ENCODE results near the gene PGA3.
"Not testable (repeated sequence)": the region's sequence is repeated elsewhere in the genome, so short reads cannot be mapped to it uniquely, and the experiment has no call there.

Gene PGA3

DNA sequence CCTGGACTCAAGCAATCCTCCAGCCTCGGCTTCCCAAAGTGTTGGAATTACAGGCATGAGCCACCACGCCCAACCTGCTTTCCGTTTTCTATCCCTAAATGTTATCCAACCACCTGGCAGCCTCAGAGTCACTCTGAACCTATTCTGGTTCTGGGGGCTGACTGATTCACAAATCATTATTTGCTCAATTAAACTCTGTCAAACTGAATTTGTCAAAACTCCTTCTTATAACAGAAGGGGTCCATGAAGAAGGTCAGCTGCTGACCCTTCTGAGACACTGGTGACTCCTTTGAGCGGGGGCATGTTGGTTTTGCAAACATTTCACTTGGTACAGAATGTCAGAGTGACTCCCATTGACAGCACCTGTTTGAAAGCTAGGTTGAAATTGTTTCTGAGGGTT is 40.3 kb upstream of the PGA3 start:
- Histone ChIP-seq H3K4me1 (ENCODE audit: control insufficient read depth, low read depth, low read length) (peaks cover 11% of the 10 kb centered on the region), H3K9ac (ENCODE audit: low read length) (no peak overlapping the region), H3K27me3 (ENCODE audit: control insufficient read depth, insufficient read depth, low read length) (no peaks in the 10 kb centered on the region), H3K4me3 (ENCODE audit: low read length) (no peak overlapping the region), H3K27ac (ENCODE audit: low read length) (no peak overlapping the region), H3K9me3 (ENCODE audit: control insufficient read depth, low read depth, low read length) (no peaks in the 10 kb centered on the region), H3K36me3 (ENCODE audit: control insufficient read depth, low read depth, low read length) (no peaks in the 10 kb centered on the region)

DNA sequence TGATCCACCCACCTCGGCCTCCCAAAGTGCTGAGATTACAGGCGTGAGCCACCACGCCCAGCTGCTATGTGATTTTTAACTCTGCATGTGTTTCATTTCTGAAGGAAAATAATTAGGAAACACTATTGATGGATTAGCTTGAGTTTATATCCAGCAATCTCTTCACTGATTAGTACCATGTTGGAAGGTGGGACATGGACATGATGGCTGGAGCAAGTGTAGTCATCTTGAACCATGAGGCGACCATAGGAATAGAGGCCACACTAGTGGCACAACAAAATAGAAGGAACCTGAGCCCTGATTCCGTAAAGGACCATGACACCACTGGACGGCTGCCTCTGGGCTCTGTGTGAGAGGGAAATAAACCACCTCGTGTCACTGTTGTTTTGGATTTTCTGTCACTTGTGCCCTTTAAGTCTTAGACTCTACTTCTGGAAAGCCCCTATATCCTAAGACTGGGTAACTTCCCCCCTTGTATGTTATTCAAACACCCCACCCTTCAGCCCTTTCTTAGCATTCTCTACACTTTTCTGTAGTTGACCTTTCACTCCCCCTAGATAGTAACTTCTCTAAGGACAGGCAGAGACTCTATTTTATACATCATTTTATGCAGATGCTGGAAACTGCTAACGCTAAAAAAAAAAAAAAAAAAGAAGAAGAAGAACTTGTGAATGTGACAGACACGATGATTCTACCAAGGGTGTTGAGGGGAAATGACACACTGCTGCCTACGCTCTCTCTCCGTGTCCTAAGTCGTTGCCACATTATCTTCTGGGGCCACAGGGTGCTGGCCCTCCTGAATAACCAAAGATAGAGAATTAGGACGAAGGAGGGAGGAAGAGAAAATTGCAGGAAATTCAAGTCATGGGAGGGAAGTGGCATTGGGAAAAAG is 39.4 kb upstream of the PGA3 start:
- Histone ChIP-seq H3K27me3 (ENCODE audit: control insufficient read depth, insufficient read depth, low read length) (no peaks in the 10 kb centered on the region), H3K27ac (ENCODE audit: low read length) (no peak overlapping the region), H3K9me3 (ENCODE audit: control insufficient read depth, low read depth, low read length) (no peaks in the 10 kb centered on the region), H3K9ac (ENCODE audit: low read length) (no peak overlapping the region), H3K4me1 (ENCODE audit: control insufficient read depth, low read depth, low read length) (peaks cover 11% of the 10 kb centered on the region), H3K36me3 (ENCODE audit: control insufficient read depth, low read depth, low read length) (no peaks in the 10 kb centered on the region), H3K4me3 (ENCODE audit: low read length) (no peak overlapping the region)

DNA sequence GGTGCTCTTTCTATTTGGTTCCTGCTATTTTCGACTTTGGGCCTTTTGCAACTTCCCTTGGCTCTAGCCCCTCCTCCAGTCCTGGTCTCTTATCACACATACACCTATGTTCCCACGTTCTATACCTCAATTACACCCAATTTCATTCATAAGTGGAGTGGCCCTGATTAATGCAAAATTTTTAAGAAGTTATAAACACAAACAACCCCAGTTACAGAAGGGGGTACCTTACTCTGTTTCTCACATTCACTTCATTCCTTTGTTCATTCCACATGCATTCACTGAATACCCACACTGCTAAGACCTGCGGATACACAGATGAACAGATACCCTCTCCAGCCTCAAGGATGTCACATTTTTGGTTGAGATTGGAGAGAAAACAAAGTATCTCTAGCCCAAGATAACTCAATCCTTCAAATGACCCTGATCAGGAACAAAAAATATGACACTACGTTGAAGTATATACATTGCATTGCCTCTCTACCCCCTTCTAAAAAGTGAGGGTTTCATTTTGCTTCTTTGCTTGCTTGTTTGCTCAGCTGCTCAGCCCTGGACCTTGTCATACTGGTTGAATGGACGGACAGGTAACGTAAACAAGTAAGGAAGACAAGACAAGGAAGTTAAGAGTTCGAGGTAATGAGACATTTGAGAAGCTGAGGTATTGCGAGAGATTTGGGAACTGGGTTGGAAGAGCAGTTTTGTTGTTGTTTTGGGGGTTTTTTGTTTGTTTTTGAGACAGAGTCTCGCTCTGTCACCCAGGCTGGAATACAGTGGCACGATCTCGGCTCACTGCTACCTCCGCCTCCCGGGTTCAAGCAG is 38.5 kb upstream of the PGA3 start:
- Histone ChIP-seq H3K4me1 (ENCODE audit: control insufficient read depth, low read depth, low read length) (peaks cover 11% of the 10 kb centered on the region), H3K27ac (ENCODE audit: low read length) (no peak overlapping the region), H3K9ac (ENCODE audit: low read length) (no peak overlapping the region), H3K36me3 (ENCODE audit: control insufficient read depth, low read depth, low read length) (no peaks in the 10 kb centered on the region), H3K27me3 (ENCODE audit: control insufficient read depth, insufficient read depth, low read length) (no peaks in the 10 kb centered on the region), H3K9me3 (ENCODE audit: control insufficient read depth, low read depth, low read length) (no peaks in the 10 kb centered on the region), H3K4me3 (ENCODE audit: low read length) (no peak overlapping the region)

DNA sequence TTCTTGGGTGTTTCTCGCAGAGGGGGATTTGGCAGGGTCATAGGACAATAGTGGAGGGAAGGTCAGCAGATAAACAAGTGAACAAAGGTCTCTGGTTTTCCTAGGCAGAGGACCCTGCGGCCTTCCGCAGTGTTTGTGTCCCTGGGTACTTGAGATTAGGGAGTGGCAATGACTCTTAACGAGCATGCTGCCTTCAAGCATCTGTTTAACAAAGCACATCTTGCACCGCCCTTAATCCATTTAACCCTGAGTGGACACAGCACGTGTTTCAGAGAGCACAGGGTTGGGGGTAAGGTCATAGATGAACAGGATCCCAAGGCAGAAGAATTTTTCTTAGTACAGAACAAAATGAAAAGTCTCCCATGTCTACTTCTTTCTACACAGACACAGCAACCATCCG is 37.5 kb upstream of the PGA3 start:
- not testable (repeated sequence) for H3K36me3 ChIP-seq (ENCODE audit: control insufficient read depth, low read depth, low read length); H3K27ac ChIP-seq (ENCODE audit: low read length); H3K4me3 ChIP-seq (ENCODE audit: low read length); H3K27me3 ChIP-seq (ENCODE audit: control insufficient read depth, insufficient read depth, low read length); H3K9ac ChIP-seq (ENCODE audit: low read length); H3K4me1 ChIP-seq (ENCODE audit: control insufficient read depth, low read depth, low read length); H3K9me3 ChIP-seq (ENCODE audit: control insufficient read depth, low read depth, low read length)

DNA sequence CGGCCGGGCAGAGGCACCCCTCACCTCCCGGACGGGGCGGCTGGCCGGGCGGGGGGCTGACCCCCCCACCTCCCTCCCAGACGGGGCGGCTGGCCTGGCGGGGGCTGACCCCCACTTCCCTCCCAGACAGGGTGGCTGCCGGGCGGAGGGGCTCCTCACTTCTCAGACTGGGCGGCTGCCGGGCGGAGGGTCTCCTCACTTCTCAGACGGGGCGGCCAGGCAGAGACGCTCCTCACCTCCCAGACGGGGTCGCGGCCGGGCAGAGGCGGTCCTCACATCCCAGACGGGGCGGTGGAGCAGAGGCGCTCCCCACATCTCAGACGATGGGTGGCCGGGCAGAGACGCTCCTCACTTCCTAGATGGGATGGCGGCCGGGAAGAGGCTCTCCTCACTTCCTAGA is 37.0 kb upstream of the PGA3 start:
- H3K27me3 ChIP-seq (ENCODE audit: control insufficient read depth, insufficient read depth, low read length); H3K4me1 ChIP-seq (ENCODE audit: control insufficient read depth, low read depth, low read length); H3K4me3 ChIP-seq (ENCODE audit: low read length); H3K36me3 ChIP-seq (ENCODE audit: control insufficient read depth, low read depth, low read length); H3K9me3 ChIP-seq (ENCODE audit: control insufficient read depth, low read depth, low read length); H3K9ac ChIP-seq (ENCODE audit: low read length); H3K27ac ChIP-seq (ENCODE audit: low read length): not testable (repeated sequence)

DNA sequence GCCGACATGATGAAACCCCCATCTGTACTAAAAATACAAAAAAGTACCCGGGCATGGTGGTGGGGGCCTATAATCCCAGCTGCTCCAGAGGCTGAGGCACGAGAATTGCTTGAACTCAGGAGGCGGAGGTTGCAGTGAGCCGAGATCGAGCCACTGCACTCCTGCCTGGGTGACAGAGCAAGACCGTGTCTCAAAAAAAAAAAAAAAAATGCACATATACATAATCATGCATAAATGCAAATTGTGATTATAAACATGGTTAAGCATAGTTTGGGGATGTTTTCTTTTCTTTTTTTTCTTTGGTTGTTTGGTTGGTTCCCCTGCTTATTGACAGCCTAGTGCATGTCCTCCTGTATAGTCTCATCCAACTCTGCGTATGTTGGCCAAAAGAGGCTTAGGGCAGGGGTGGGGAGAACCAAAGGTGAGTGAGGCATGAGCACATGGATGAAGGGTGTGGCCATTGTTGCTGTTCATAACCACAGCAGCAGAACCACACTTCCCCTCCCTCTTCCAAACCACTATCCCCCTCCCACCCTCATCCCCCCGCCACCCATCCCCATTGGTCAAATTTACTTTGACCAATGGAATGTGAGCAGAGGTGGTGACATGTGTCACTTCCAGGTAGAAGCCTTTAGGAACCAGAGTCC is 35.1 kb upstream of the PGA3 start:
- Histone ChIP-seq H3K9ac (ENCODE audit: low read length) (no peak overlapping the region), H3K36me3 (ENCODE audit: control insufficient read depth, low read depth, low read length) (no peaks in the 10 kb centered on the region), H3K4me3 (ENCODE audit: low read length) (no peak overlapping the region), H3K9me3 (ENCODE audit: control insufficient read depth, low read depth, low read length) (no peaks in the 10 kb centered on the region), H3K4me1 (ENCODE audit: control insufficient read depth, low read depth, low read length) (no peaks in the 10 kb centered on the region), H3K27ac (ENCODE audit: low read length) (no peak overlapping the region), H3K27me3 (ENCODE audit: control insufficient read depth, insufficient read depth, low read length) (no peaks in the 10 kb centered on the region)

DNA sequence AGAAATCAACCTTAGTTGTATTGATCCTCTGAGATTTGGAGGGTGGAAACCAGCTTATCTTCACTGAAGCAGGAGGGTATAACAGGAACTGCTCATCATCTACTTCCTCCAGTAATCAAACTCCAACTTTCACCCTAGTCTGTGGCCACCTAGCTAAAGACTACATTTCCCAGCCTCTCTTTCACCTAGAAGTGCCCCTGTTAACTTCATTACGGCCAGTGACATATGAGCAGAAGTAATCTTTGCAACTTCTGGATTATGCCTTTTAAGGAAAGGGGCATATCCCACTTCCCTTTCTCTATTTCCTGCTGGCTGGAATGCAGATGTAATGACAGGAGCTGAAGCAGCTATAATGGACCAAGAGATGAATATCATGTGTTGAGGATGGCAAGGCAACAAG is 34.5 kb upstream of the PGA3 start:
- no peaks in the 10 kb centered on the region for H3K9me3 ChIP-seq (ENCODE audit: control insufficient read depth, low read depth, low read length)
- no peaks in the 10 kb centered on the region for H3K36me3 ChIP-seq (ENCODE audit: control insufficient read depth, low read depth, low read length)
- no peak overlapping the region for H3K27ac ChIP-seq (ENCODE audit: low read length)
- H3K27me3 ChIP-seq (ENCODE audit: control insufficient read depth, insufficient read depth, low read length) = no peaks in the 10 kb centered on the region
- H3K4me3 ChIP-seq (ENCODE audit: low read length) = no peak overlapping the region
- no peak overlapping the region for H3K9ac ChIP-seq (ENCODE audit: low read length)
- H3K4me1 ChIP-seq (ENCODE audit: control insufficient read depth, low read depth, low read length) = no peaks in the 10 kb centered on the region

DNA sequence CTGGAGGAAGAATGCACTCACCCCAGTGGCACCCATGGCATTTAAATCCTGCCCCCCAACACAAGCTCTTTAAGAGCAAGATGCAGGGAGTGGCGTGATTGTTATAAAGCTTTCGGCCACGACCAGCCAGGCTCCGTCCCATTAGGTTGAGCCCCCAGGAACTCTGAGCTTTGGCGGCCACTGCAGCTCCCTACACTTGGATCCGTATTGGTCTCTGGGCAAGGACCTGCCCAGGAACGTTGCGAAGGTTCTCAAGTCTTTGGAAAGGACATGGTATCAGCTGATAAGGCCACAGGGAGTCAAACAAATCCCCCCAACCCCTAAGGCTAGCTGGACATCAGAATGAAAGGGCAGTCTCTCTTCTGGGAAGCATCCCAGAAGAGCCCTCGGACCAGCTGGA is 32.7 kb upstream of the PGA3 start:
- Histone ChIP-seq H3K9me3 (ENCODE audit: control insufficient read depth, low read depth, low read length) (no peaks in the 10 kb centered on the region), H3K27ac (ENCODE audit: low read length) (no peak overlapping the region), H3K27me3 (ENCODE audit: control insufficient read depth, insufficient read depth, low read length) (no peaks in the 10 kb centered on the region), H3K4me3 (ENCODE audit: low read length) (no peak overlapping the region), H3K9ac (ENCODE audit: low read length) (no peak overlapping the region), H3K4me1 (ENCODE audit: control insufficient read depth, low read depth, low read length) (no peaks in the 10 kb centered on the region), H3K36me3 (ENCODE audit: control insufficient read depth, low read depth, low read length) (no peaks in the 10 kb centered on the region)

DNA sequence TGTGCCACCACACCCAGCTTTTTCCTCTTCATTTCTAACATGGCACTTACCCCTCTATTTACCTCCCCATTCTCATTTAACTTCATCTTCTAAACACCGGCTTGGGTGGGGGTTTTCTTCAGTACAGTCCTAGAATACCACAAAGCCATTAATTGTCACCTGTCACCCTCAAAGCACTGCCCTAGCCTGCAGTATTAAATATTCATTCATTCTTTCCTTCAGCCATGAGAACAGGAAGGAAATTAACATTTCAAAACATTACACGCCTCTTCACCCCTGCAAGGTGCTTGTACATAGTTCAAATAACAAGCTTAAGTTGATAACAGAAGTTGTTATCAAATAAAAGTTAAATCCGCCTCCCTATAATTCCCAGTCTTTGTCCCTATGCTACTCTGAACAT is 31.4 kb upstream of the PGA3 start:
- no peaks in the 10 kb centered on the region for H3K36me3 ChIP-seq (ENCODE audit: control insufficient read depth, low read depth, low read length)
- H3K4me1 ChIP-seq (ENCODE audit: control insufficient read depth, low read depth, low read length) = no peaks in the 10 kb centered on the region
- no peaks in the 10 kb centered on the region for H3K27me3 ChIP-seq (ENCODE audit: control insufficient read depth, insufficient read depth, low read length)

DNA sequence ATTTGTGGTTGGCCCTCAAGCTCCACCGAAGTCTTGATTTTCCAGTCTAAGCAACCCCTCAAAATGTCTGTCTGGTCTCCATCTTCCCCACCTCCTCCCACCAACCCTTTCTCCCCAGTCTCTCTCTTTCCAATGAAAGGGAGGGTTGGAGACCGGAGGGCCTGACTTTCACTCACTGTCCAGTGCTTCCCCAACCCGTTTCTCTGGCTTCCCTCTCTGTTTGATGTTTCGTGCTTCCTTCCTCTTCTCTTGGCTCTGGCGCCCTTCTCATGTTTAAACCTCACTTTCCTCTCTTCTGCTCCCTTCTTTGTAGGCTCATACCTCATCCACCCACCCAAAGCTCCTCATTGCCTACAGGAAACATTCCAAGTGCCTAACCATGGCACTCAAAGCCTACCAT is 31.0 kb upstream of the PGA3 start:
- Histone ChIP-seq H3K27me3 (ENCODE audit: control insufficient read depth, insufficient read depth, low read length) (no peaks in the 10 kb centered on the region), H3K9me3 (ENCODE audit: control insufficient read depth, low read depth, low read length) (no peaks in the 10 kb centered on the region)

More for the DNA sequence above, 31.4 kb upstream of the PGA3 start:
- Histone ChIP-seq H3K4me3 (ENCODE audit: low read length) (no peak overlapping the region), H3K9ac (ENCODE audit: low read length) (no peak overlapping the region), H3K27ac (ENCODE audit: low read length) (no peak overlapping the region), H3K9me3 (ENCODE audit: control insufficient read depth, low read depth, low read length) (no peaks in the 10 kb centered on the region)

DNA sequence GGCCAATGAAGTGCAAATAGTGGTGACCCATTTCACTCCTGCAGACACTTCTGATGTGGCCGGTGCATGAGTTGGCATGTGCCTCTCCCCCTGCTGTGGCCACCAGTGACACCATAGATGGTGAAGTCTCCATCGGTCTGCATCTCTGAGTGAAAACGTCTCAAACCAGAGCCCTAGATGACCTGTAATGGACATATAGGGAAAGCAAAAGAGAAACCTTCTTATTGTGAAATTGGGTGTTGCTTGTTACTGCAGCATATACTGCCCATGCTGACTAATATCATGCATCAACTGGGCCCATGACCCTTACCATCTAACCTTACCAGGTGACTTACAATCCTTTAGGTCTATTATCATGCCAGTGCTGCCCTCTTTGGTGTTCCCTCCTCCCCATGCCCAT is 30.4 kb upstream of the PGA3 start:
- Histone ChIP-seq H3K9ac (ENCODE audit: low read length) (no peak overlapping the region), H3K36me3 (ENCODE audit: control insufficient read depth, low read depth, low read length) (no peaks in the 10 kb centered on the region), H3K9me3 (ENCODE audit: control insufficient read depth, low read depth, low read length) (no peaks in the 10 kb centered on the region), H3K27me3 (ENCODE audit: control insufficient read depth, insufficient read depth, low read length) (no peaks in the 10 kb centered on the region), H3K27ac (ENCODE audit: low read length) (no peak overlapping the region), H3K4me1 (ENCODE audit: control insufficient read depth, low read depth, low read length) (no peaks in the 10 kb centered on the region), H3K4me3 (ENCODE audit: low read length) (no peak overlapping the region)

More for the DNA sequence above, 31.0 kb upstream of the PGA3 start:
- H3K4me1 ChIP-seq (ENCODE audit: control insufficient read depth, low read depth, low read length) = no peaks in the 10 kb centered on the region
- no peak overlapping the region for H3K9ac ChIP-seq (ENCODE audit: low read length)
- no peak overlapping the region for H3K4me3 ChIP-seq (ENCODE audit: low read length)
- no peaks in the 10 kb centered on the region for H3K36me3 ChIP-seq (ENCODE audit: control insufficient read depth, low read depth, low read length)
- H3K27ac ChIP-seq (ENCODE audit: low read length) = no peak overlapping the region
